ENCODE results near the gene B3GAT2.

GRCh38 chr6:70811788-70812187 lies 145.1 kb downstream of the B3GAT2 start:
- no peak for TF ChIP-seq CTCF (IDR thresholded peaks at IDR 0.05; ENCODE audit: low read depth, low read length)
- no peak for TF ChIP-seq POLR2A (IDR thresholded peaks at IDR 0.05; ENCODE audit: extremely low read depth, insufficient read length)
- TF ChIP-seq MAX (IDR thresholded peaks at IDR 0.05; ENCODE audit: low read depth, low read length), result no peak
- no peak for TF ChIP-seq MYC (IDR thresholded peaks at IDR 0.05; ENCODE audit: low read depth, low read length)
